Omental fat pad (tissue), 4 donors: ENCODE measurements around the gene NFIA. TPM values are rescaled to one million over a fixed set of nuclear protein-coding genes. Genes with fewer than 3 reads are reported as not detected.

Experiments
- ATAC-seq: fragments of 150-250 bp; one replicate; pipeline ENCODE4 v1.9.1; 2016; ENCODE audit warnings: mild to moderate bottlenecking, moderate library complexity; ENCODE audit not compliant: low FRiP score
- DNase-seq: peaks from one replicate; pipeline ENCODE4 v3.0.0-alpha.2; 2019; ENCODE audit warnings: low spot score
- CTCF ChIP-seq, 3 donors: fragments of 450-650 bp; IDR thresholded peaks; one replicate each; pipeline ENCODE4 v1.5.1; 2016 to 2017; ENCODE audit warnings: antibody characterized with exemption in 3 of 3, mild to moderate bottlenecking in 3 of 3, moderate library complexity in 2 of 3
- total RNA-seq, 4 donors: library from RNA; depleted of rRNA; stranded (reverse); fragments of >200 nt; gene quantifications; one replicate each; pipeline ENCODE4 v1.1.0, GENCODE V29; 2016

NFIA gene
- total RNA-seq, 4 donors from 2014 or later = 61.1 to 159 (median 77.5) TPM

GRCh38 chr1:61393575-61393974 lies 311.2 kb downstream of the NFIA start:
- no peak for TF ChIP-seq CTCF (IDR thresholded peaks at IDR 0.05)
- ATAC-seq = no peak
- no peak for DNase-seq

GRCh38 chr1:61395146-61395800 lies 312.9 kb downstream of the NFIA start:
- ATAC-seq (no peak), DNase-seq (no peak)
- TF ChIP-seq CTCF (IDR thresholded peaks at IDR 0.05) = no peak

GRCh38 chr1:61397495-61397894 lies 315.1 kb downstream of the NFIA start:
- DNase-seq (no peak), ATAC-seq (no peak)
- TF ChIP-seq CTCF (IDR thresholded peaks at IDR 0.05) = no peak

GRCh38 chr1:61397935-61398334 lies 315.6 kb downstream of the NFIA start:
- no peak for TF ChIP-seq CTCF (IDR thresholded peaks at IDR 0.05)
- no peak for DNase-seq
- no peak for ATAC-seq

GRCh38 chr1:61399199-61399598 lies 316.8 kb downstream of the NFIA start:
- no peak for DNase-seq
- TF ChIP-seq CTCF (IDR thresholded peaks at IDR 0.05) = no peak
- no peak for ATAC-seq

- TF ChIP-seq CTCF (IDR thresholded peaks at IDR 0.05) = no peak
- ATAC-seq = no peak
These were observed 317.9 kb downstream of the NFIA start for GRCh38 chr1:61400131-61400770.

GRCh38 chr1:61400997-61401396 lies 318.6 kb downstream of the NFIA start:
- ATAC-seq (no peak), DNase-seq (no peak)
- TF ChIP-seq CTCF (IDR thresholded peaks at IDR 0.05) = no peak

More at GRCh38 chr1:61400131-61400770, 317.9 kb downstream of the NFIA start:
- DNase-seq = no peak
